Medulla oblongata (tissue), 1 donor: ENCODE measurements around the gene TRAPPC3L.

Source experiments
- DNase-seq: peaks from one replicate; pipeline ENCODE4 v3.0.0-alpha.2; 2015; ENCODE audit errors: extremely low spot score

TRAPPC3L gene

GRCh38 chr6:116557893-116558292 is 12.4 kb upstream of the TRAPPC3L start:
- DNase-seq: no peak

- DNase-seq: no peak
Observed at GRCh38 chr6:116556814-116557415, 11.4 kb upstream of the TRAPPC3L start.

GRCh38 chr6:116556065-116556464 is 10.6 kb upstream of the TRAPPC3L start:
- no peak for DNase-seq

DNA sequence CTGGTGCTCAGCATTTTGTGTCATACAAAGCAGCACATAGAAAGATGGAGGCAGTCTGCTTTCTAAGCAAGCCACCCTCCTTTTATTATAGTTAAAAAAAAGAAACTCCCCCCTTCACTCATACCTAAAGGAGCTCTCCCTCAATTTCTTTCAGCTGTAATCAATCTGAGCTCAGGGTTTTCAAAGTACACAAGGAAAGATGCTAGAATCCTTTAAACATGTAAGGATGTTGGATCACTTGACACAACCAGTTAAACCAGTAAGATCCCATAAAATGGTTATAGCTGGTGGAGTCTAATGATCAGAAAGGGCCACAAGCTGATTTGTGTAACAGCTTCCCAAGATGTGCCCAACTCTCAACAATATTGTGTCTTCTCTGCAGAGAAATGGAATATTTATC is 8.0 kb upstream of the TRAPPC3L start, which contains the start of gene CALHM4:
Gene CALHM4, plus strand, starts transcription at position 301 of the 400 bp plus-strand sequence. Its CDS starts 43 bp downstream, at position 344.
- no peak for DNase-seq

- no peak for DNase-seq
Observed at GRCh38 chr6:116550796-116551195, 5.3 kb upstream of the TRAPPC3L start.

GRCh38 chr6:116547358-116547757 is 1.9 kb upstream of the TRAPPC3L start:
- DNase-seq: no peak

DNA sequence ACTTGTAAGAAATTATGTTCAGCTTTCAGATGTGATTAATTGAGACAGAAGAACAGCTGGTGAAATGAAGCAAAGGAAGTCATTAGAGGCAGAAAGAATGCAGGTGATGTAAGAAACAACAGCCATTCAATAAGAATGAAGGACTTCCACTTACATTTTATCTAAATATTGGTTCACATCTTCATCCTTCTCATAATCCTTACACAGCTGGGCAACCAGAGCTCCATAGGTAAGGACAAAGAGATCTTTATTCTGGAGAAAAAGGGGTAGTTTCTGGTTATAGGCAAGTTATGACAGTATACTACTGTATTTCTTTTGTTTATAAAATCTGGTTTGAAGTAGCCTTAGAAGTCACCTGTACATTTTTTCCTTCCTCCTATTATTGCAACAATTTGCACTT is 2.3 kb downstream of the TRAPPC3L start:
- DNase-seq: no peak

DNA sequence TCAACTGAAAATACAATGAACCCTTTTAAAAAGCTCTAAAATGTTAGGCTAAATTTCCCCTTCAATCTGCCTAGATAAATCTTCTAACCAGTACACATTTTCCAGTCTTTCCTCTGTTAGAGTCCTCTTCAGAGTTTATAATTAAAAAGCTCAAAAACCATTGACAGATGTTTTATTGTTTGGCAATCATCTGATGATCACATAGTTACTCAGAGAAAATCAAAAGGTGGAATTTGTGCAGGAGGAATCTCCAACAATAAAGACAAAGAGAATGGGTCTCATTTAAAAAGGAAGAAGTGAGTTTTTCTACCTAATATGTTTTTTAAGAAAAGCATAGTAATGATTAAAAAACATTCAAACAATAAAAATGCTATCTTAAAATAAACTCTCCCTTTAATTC is 3.1 kb downstream of the TRAPPC3L start:
- no peak for DNase-seq

DNA sequence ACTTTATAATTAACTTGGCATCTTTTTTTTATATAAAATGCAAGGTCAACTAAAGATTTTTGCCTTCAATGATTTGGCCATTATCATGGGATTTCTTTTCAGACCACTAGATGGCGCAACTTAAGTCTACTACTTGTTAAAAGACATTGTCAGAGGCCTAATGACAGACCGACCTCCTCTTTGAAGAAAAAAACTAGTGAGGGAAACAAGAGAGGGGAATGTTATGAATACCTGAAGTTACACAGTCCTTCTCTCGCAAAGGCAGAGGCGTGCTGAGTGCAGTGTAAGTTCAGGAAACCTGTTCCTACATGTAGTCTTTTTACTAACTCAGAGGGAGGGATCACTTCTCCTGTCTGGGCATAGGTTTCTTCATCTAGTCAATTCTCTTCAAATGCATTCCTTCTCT is 9.3 kb downstream of the TRAPPC3L start:
- peak; percentile 69 for DNase-seq

GRCh38 chr6:116535109-116535508 is 10.4 kb downstream of the TRAPPC3L start:
- no peak for DNase-seq

DNA sequence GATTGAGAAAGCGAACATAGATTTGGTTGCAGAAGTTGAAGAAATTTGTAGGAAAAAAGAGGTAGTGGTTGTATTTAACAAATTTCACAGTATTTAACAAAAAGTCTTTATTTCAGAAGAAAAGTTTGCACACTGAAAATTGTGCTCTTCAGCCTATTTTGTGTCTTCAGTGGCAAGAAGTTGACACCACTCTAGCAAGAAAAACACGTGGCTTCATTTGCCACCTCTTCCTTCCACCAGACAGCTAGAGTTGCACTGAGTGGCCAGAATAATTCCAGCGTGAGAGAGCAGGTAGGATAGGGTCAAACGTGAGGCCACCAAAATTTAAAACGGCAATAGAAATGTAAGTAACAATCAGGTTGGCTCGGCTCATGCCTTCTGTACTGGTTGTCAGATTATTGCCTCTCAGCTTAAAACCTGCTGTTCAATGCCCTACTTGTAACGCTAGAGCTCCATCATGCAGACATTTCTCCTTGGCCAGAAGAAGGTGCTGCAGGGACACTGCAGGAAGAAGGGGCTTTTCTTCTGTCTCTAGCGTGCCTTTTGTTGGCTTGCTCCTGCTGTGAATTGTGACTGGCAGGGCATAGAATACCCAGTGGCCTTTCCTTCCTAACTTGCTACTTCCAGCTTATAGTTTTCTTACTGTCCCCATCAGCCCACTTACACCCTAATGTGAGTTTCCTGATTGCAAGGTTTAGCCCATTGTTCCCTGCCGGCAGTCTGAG is 12.1 kb downstream of the TRAPPC3L start:
- no peak for DNase-seq

- DNase-seq: peak; percentile 77
Observed at GRCh38 chr6:116531675-116532570, 13.6 kb downstream of the TRAPPC3L start.

GRCh38 chr6:116530436-116530835 is 15.0 kb downstream of the TRAPPC3L start:
- no peak for DNase-seq

DNA sequence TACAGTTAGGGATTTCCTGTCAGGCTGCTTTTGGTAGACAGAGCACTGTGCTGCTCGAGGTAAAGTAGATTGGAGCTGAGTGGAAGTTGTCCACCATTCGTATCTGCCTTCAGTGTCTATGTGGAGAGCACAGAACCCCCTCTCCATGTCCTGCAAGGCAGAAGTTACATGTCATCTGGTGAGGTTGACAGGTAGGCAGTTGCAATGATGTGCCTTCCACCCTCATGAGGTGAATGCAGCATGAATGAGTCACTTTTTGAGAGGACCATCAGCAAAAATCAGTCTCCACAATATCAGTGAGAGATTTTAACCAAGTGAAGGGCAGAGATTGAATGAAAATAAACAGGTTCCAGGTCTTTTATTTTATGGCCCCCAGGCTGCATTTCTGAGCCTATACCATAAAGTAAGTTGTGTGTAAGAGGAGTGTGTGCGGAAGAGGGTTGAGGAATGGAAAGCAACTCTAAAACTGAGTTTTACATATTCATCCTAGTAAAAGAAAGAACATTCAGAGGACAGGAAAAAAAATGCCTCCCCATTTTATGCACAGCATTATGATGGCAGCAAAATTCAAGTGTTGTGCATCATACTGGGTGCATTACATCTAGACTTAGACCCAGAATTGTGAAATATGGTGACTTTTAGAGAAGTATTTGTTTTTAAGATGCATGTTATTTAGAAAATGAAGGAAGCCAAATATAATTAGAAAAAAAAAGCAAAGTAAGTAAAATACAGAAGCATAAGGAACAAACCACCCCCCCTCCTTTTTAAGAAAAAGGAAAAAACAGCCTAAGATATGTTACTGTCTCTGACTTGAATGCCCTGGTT is 15.8 kb downstream of the TRAPPC3L start:
- no peak for DNase-seq

GRCh38 chr6:116528780-116529179 is 16.7 kb downstream of the TRAPPC3L start:
- no peak for DNase-seq

GRCh38 chr6:116528133-116528532 is 17.4 kb downstream of the TRAPPC3L start:
- no peak for DNase-seq

DNA sequence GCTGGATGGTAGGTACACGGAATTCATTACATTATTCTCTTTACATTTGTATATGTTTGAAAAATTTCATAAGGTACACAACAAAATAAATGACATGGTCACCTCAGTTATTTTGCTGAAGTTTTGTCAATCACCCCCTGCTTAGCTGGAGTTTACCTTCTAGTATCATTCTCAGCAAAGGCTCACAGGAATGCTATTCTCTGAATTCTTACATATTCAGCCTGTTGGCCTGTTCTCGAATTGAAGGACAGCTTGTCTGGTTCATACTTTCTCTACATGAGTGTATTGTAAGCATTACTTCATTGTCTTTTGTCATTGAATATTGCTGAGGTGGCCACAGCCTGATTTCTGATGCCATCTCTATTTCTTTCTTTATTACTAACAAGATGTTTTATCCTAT is 21.2 kb downstream of the TRAPPC3L start:
- DNase-seq: no peak

DNA sequence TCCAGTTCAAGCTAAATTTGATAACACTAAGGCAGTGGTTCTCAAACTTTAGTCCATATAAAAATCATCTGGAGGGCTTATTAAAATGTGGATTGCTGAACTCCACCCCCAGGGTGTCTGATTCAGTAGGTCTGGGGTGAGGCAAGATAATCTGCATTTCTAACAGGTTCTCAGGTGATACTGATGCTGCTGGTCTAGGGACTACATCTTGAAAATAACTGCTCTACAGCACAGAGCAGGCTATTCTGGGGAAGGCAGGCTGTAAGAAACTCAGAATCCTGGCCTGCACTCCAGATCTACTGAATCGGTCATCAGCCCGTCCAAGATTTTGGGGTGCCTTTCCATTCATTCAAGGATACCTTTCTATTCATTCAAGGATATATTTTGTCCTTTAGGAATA is 22.6 kb downstream of the TRAPPC3L start:
- DNase-seq: no peak

GRCh38 chr6:116518621-116519368 is 26.7 kb downstream of the TRAPPC3L start:
- no peak for DNase-seq

DNA sequence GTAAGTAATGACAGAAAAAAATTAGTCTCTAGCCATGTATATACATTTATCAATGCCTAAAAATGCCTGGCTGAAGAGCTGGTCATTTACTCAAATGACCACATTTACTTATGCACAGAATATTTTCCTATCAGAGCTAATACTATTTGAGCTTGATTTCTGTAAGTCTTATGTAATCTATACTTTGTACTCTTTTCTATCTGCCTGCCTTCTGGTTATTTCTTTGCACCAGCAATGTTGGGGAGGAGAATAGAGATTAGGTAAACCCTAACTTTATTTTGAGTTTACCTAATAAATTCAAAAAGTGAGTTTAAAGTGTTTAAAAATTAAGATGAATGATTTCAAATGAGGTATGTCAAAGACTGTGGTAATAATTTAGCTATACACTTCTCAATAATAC is 30.3 kb downstream of the TRAPPC3L start:
- no peak for DNase-seq

GRCh38 chr6:116514111-116514510 is 31.4 kb downstream of the TRAPPC3L start:
- no peak for DNase-seq
